CD4-positive, alpha-beta T cell treated with Interleukin-17A for 4 hours (primary cell): ENCODE data around the gene TTLL1.
"Not testable (repeated sequence)": the region's sequence is repeated elsewhere in the genome, so short reads cannot be mapped to it uniquely, and the experiment has no call there.

ENCODE experiments used
- DNase-seq: peaks from one replicate; pipeline ENCODE4 v3.0.0-alpha.2; 2020; ENCODE audit warnings: mixed read lengths

TTLL1 gene

GRCh38 chr22:43008921-43009320 lies 80.3 kb downstream of the TTLL1 start:
- no peak for DNase-seq

DNA sequence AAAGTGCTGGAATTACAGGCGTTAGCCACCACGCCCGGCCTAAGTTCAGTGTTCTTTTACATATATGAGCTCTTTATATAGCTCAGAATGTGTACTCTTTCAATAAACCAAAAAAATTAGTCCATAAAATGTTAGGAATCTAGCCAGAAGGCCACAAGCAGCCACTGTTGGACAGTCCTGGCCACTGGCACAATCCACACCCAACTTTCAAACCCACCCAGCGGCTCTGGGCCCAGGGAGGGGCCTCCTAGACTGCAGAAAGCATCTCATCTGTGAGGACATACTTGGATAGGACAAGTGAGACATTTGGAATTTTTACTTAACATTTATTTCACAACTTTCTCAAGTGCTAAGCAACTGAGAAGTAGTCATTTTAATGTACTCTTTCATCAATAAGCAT lies 80.7 kb downstream of the TTLL1 start:
- DNase-seq, result no peak

GRCh38 chr22:43007519-43008102 lies 81.6 kb downstream of the TTLL1 start:
- no peak for DNase-seq

GRCh38 chr22:43006753-43007152 lies 82.4 kb downstream of the TTLL1 start:
- no peak for DNase-seq

- no peak for DNase-seq
Measured at GRCh38 chr22:43006016-43006505, 83.1 kb downstream of the TTLL1 start.

DNA sequence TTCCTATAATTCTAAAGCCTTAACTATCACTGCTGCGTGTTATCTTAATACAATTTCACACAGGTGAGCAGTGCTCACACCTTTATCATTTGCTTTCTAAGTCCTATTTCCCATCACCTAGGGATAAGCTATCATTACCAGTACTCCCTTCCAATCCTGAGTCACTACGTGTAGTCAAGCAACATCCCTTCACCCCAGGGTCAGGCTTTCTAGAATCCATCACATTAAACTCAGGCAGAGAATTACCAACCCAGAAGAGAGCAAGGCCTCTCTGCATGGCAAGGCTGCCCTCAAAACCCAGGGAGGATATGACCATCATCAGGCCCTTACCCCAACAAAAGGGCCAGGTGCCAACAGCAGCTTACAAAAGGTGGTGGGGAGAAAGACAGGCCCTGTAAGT lies 84.1 kb downstream of the TTLL1 start:
- DNase-seq, result no peak

DNA sequence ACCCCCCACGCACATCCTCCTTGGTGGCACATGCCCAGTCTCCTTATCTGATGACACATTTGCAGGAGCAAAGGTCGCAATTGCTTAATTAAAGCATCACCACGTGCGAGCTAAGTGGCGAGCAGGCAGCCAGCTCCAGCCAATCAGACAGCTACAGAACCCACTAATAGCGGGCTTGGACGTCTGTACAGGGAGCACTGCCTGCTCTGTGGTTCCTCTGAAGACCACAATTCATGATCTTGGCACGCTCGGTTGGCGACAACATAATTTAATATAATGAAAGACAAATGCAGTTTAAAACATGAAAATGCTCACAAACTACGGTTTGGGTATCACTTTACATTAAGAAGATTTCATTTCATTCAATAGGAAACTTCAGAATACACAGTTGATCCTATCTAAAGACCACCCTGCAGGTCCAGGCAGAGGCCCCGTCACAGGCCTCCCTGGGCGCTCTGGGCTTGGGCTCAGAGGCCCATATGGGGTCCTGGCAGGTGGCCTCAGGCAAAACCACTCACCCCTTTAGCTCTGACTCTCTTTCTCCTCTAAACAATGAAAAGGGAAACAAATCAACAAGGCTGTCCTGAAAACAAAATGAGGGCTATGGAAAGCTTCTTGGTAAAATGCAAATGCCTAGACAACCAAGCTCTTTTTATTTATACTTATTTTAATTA lies 84.7 kb downstream of the TTLL1 start:
- no peak for DNase-seq

GRCh38 chr22:43002202-43002586 lies 87.0 kb downstream of the TTLL1 start:
- no peak for DNase-seq

- peak; percentile 31 for DNase-seq
Measured at GRCh38 chr22:43001271-43002201, 87.7 kb downstream of the TTLL1 start.

DNA sequence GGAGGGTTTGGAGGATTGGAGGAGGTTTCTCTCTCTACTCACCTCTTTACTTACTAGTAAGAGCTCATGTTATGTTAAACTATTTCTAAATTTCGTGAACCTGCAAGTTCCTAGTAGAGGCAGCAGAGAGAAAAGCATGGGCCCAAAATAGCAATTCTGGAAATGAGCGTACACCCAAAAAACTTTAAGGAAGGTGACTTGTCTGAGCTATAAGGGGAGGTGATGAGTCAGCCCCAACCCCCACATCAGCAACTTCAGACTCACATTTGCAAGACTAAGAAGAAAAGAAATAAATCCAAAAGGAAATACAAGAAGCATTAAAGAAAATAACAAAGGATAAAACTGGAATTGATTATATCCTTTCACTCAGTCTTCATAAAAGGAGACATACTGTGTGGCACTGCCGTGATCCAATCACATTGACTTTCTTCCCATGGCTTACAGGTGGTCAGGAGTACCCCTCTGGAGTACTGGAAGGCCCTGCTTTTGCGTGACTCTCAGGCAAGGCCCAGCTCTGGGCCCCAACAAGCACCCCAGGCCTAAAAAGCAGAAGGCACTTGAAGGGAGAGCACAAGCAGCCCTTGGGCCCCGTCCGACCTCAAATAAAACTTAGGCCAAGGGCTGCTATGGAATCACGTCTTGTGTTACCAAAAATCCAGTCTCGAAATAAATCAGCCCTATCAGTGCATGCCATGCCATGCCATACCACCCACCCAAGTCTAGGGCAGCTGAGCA lies 88.6 kb downstream of the TTLL1 start:
- DNase-seq, result peak; percentile 39

- no peak for DNase-seq
Measured at GRCh38 chr22:42997582-42998090, 91.6 kb downstream of the TTLL1 start.

- DNase-seq, result no peak
Measured at GRCh38 chr22:42996646-42997365, 92.4 kb downstream of the TTLL1 start.

GRCh38 chr22:42995654-42996053 lies 93.5 kb downstream of the TTLL1 start:
- not testable (repeated sequence) for DNase-seq

DNA sequence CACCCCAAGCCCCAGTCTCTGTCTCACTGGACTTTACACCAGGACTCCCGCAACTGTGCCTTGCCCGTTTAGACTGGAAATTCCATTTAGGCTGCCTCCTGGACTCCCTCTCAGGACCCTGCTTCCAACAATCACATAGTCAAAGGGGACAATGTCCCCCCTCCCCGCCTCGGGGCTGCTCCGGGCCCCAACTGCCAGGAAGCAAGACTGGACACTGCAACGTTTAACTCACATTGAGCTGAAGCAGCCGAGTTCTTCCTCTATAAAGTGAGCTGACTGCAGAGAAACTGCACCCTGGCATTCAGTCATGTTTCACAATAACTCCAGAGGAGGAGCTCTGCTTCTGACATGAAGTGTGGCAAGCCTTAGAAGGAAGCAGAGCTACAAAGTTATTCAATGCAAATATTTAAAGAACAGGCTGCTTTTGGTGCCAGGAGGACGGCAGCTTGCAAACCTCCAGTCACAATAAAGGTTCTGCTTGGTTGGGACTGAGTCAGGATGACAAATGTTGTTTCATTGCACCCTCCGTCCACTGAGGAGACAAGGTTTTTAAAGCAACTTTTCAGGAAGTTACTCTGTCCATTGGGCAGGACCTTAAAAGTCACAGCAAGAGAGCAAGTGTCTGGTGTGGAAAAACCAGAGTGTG lies 94.2 kb downstream of the TTLL1 start:
- no peak for DNase-seq

GRCh38 chr22:42994276-42994916 lies 94.8 kb downstream of the TTLL1 start:
- no peak for DNase-seq

DNA sequence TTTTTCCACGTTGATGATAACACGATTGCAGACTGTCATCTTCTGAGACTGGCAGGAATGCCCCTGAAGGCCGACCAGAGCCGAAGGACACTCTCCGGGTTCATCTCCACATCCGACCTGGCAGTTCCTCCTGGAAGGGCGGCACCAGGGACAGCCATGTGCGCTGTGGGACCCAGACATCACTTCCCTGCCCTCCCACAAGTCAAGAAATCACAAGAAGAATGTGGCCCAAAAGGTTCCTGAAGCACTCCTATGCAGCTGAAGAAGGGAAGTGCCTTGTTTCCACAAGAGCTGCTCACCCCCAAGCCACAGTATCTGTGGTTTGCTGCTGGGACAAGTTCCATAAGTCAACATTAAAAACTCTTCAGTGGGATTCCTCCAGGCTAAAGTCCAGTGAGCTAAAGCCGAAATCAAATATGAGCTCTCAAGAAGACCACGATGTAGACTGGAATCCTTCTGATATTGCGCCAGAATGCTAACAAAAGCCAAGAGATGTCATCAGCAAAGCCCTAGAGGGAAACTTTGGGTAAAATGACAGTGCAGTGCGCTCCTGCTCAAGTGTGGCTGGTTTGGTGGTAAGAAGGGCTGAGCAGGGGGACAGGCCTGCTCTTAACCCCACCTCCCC lies 95.4 kb downstream of the TTLL1 start:
- DNase-seq, result no peak

GRCh38 chr22:42992886-42993479 lies 96.2 kb downstream of the TTLL1 start:
- no peak for DNase-seq

DNA sequence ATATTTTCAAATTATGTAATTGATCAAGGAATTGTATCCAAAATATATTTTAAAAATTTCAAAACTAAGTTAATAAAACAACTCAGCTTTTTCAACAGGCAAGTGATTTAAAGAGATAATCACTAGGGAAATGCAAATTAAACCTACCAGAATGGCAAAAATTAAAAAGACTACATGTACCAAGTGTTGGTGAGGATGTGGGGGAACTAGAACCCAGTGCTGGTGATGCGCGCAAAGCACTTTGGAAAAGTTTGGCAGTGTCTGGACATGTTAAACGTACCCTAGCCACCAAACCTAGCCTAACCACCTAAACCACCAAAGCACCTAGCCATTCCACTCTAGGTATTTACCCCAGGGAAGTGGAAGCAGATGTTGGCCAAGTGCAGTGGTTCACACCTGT lies 97.1 kb downstream of the TTLL1 start:
- DNase-seq, result no peak

DNA sequence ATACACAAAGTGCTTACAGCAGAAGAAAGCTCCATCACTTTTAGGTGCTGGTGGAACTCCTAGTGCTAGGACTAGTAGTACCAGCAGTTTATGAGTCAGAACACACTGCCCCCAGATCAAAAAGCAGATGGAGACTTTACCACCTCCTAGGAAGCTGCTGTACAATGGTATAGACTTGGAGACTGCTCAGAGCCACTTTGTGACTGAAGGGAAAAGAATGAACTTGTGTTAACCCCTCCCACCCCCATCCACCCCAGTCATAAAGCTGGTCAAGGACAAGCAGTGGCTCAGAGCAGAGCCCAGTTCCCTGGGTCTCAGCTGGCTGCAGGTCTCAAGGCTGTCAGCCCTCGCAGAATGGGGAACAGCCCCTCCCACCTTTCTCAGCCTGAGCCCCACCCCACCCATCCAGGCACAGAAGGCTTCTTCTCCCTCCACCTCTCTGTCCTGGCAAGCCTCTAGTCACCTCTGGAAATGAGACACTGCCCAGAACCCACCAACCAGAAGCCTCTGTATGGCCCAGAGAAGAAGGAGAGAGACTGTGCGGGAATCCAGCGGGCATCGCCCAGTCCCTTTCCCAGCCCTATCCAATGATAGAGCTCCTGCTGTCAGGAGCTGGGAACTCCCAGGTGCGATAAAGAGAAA lies 98.1 kb downstream of the TTLL1 start:
- DNase-seq, result no peak
